Liver (tissue), 9 donors: ENCODE data around the gene LRAT. TPM values are rescaled to one million over a fixed set of nuclear protein-coding genes. Genes with fewer than 3 reads are reported as not detected.

Source experiments
- DNase-seq: peaks from one replicate; pipeline ENCODE4 v3.0.0-alpha.2; 2017; ENCODE audit warnings: low spot score
- H3K27ac ChIP-seq, 2 donors: one replicate each; pipeline ENCODE4 v1.7.0; 2013; ENCODE audit warnings: inconsistent platforms in 2 of 2, low read length in 2 of 2, control low read depth in 1 of 2, low read depth in 1 of 2, mild to moderate bottlenecking in 1 of 2
- H3K27me3 ChIP-seq, 4 donors: one replicate each; pipeline versions ENCODE4 v1.6.1 to v1.7.0; 2013; ENCODE audit warnings: low read length in 3 of 4, inconsistent platforms in 1 of 4, mild to moderate bottlenecking in 1 of 4, moderate library complexity in 1 of 4; ENCODE audit not compliant: control insufficient read depth in 4 of 4, insufficient read depth in 4 of 4
- H3K36me3 ChIP-seq, 4 donors: one replicate each; pipeline versions ENCODE4 v1.6.1 to v1.7.0; 2013; ENCODE audit warnings: low read length in 3 of 4, mild to moderate bottlenecking in 3 of 4, low read depth in 1 of 4, moderate library complexity in 1 of 4; ENCODE audit not compliant: control insufficient read depth in 4 of 4, insufficient read depth in 3 of 4
- H3K4me1 ChIP-seq, 4 donors: one replicate each; pipeline versions ENCODE4 v1.6.1 to v1.7.0; 2013; ENCODE audit warnings: low read length in 3 of 4, mild to moderate bottlenecking in 3 of 4, moderate library complexity in 1 of 4; ENCODE audit not compliant: control insufficient read depth in 4 of 4, insufficient read depth in 4 of 4
- H3K4me3 ChIP-seq, 3 donors: one replicate each; pipeline versions ENCODE4 v1.6.1 to v1.7.0; 2013; ENCODE audit warnings: low read length in 3 of 3, control low read depth in 1 of 3, low read depth in 1 of 3, mild to moderate bottlenecking in 1 of 3
- H3K9ac ChIP-seq, 2 donors: one replicate each; pipeline ENCODE4 v1.7.0; 2013; ENCODE audit warnings: low read length in 2 of 2, mild to moderate bottlenecking in 2 of 2, moderate library complexity in 2 of 2, control low read depth in 1 of 2, low read depth in 1 of 2
- H3K9me3 ChIP-seq, 4 donors: one replicate each; pipeline versions ENCODE4 v1.6.1 to v1.7.0; 2013; ENCODE audit warnings: low read length in 3 of 4; ENCODE audit not compliant: control insufficient read depth in 4 of 4
- EGR1 ChIP-seq, 2 donors: IDR thresholded peaks; 2 replicates each; pipeline ENCODE4 v1.6.1; 2016 to 2018; ENCODE audit warnings: antibody characterized with exemption in 2 of 2, low read depth in 2 of 2
- GABPA ChIP-seq, 2 donors: IDR thresholded peaks in 1 of 2; conservative IDR thresholded peaks in 1 of 2; 2 replicates each; pipeline ENCODE4 v1.6.1; 2016; ENCODE audit warnings: antibody characterized with exemption in 2 of 2, mild to moderate bottlenecking in 1 of 2, moderate library complexity in 1 of 2
- HNF4A ChIP-seq, 2 donors: conservative IDR thresholded peaks; 2 replicates each; pipeline ENCODE4 v1.6.1; 2016; ENCODE audit warnings: antibody characterized with exemption in 2 of 2, mild to moderate bottlenecking in 2 of 2
- JUND ChIP-seq, 2 donors: IDR thresholded peaks; 2 replicates each; pipeline ENCODE4 v1.6.1; 2016; ENCODE audit warnings: antibody characterized with exemption in 2 of 2
- NR2F2 ChIP-seq: IDR thresholded peaks from 2 replicates; pipeline ENCODE4 v1.6.1; 2016; ENCODE audit warnings: antibody characterized with exemption
- RAD21 ChIP-seq, 2 donors: IDR thresholded peaks; 2 replicates each; pipeline ENCODE4 v1.6.1; 2016; ENCODE audit warnings: antibody characterized with exemption in 2 of 2, mild to moderate bottlenecking in 2 of 2
- RXRA ChIP-seq, 2 donors: IDR thresholded peaks; 2 replicates each; pipeline ENCODE4 v1.6.1; 2017 to 2018; ENCODE audit warnings: antibody characterized with exemption in 2 of 2, mild to moderate bottlenecking in 1 of 2
- SP1 ChIP-seq: IDR thresholded peaks from 2 replicates; pipeline ENCODE4 v1.6.1; 2018; ENCODE audit warnings: antibody characterized with exemption, mild to moderate bottlenecking
- TAF1 ChIP-seq: conservative IDR thresholded peaks from 2 replicates; pipeline ENCODE4 v1.6.1; 2016; ENCODE audit warnings: antibody characterized with exemption, mild to moderate bottlenecking
- YY1 ChIP-seq: IDR thresholded peaks from 2 replicates; pipeline ENCODE4 v1.6.1; 2016; ENCODE audit warnings: antibody characterized with exemption, mild to moderate bottlenecking
- WGBS: extraction: QIAGEN DNeasy Blood & Tissue Kit; methylation state at CpG from one replicate; pipeline ENCODE4 v1.1.7; 2013; 5-methylcytosine and 5-hydroxymethylcytosine counted together
- polyA plus RNA-seq, 2 donors: library from polyadenylated mRNA; stranded (reverse) in 1 of 2; unstranded in 1 of 2; fragments of 200-250 nt in 1 of 2; fragments of >200 nt in 1 of 2; fragmentation: Nextera tagmentation in 1 of 2; extraction: Ambion mirVana in 1 of 2; gene quantifications; one replicate each; pipeline versions ENCODE4 v1.2.1 to v1.2.3, GENCODE V29; 2013 to 2015
- total RNA-seq, 2 donors: library from RNA; depleted of rRNA; stranded (reverse); fragments of >200 nt; gene quantifications; one replicate each; pipeline ENCODE4 v1.2.3, GENCODE V29; 2014
- TF ChIP-seq, protein P1 (sequence below): fragments of 150-350 bp; IDR thresholded peaks from 2 replicates; pipeline ENCODE4 v1.5.1; 2017; ENCODE audit warnings: improper control_type of control experiment, low read depth, low read length; ENCODE audit not compliant: missing input control
- TF ChIP-seq, protein P2 (sequence below): IDR thresholded peaks from 2 replicates; pipeline ENCODE4 v1.6.1; 2016; ENCODE audit warnings: antibody characterized with exemption
- TF ChIP-seq, protein P3 (sequence below): IDR thresholded peaks from 2 replicates; pipeline ENCODE4 v1.6.1; 2016; ENCODE audit warnings: antibody characterized with exemption
- TF ChIP-seq, protein P4 (sequence below): IDR thresholded peaks from 2 replicates; pipeline ENCODE4 v1.6.1; 2016; ENCODE audit warnings: antibody characterized with exemption, mild to moderate bottlenecking
- donor health status: healthy.
- donor health status: healthy.
- donor health status: healthy.
- donor health status: healthy.
- donor health status: healthy.

Gene LRAT
- total RNA-seq: 1 to 10 TPM; 2.6 to 4.4 TPM
- polyA plus RNA-seq: 1 to 10 TPM; 1.0 to 6.3 TPM

DNA sequence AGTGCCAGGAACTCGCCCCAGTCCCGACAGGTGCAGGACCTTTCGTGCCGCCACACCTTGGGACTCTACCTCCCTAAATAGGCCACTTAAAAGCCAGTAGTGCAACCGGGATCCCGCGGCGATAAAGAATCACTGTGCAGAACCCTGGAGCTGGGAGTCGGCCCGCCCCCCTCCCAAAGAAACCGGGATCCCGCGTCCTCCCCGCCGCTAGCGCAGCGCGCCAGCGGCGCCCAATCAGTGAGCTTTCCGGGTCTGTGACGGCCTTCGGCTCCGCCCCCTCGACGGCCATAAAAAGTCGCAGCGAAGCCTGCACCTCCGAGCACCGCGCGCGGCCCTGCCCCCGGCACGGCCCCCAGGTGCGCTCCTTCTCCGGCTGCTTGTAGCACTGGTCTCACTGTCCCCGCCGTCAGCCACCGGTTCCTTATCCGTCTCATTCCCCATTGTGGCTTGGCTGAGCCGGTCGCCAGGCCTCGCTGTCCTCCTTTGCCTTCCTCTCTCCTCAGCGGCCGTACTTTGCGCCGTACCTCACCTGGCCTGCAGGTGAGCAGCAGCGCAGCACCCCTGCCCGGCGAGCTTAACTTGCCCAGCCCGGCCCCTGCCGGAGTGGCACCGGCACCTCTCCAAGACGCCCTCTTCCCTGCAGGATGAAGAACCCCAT, at the start of gene LRAT:
LRAT (plus strand) TSS at position 318 of the 658 bp plus-strand sequence; CDS start at position 645, 327 bp downstream.
- Histone ChIP-seq H3K27me3 (peaks cover 0 to 12% (median 0%) of the 10 kb centered on the region in 4 donors), H3K27ac (no peak within 1 kb of the TSS), H3K9ac (no peak within 1 kb of the TSS), H3K36me3 (no peaks in the 10 kb centered on the region), H3K4me1 (peaks cover 11 to 26% (median 22%) of the 10 kb centered on the region in 4 donors), H3K4me3 (peak within 1 kb of the TSS; percentile 51 to 66 (median 53)), H3K9me3 (no peaks in the 10 kb centered on the region)
- no peak for DNase-seq
- 4% methylated on average over 55 of the region's 55 CpGs for WGBS
- no peak for TF ChIP-seq EGR1 (IDR thresholded peaks at IDR 0.05; ENCODE audit: low read depth in 2 of 2)
- TF ChIP-seq, protein P1, sequence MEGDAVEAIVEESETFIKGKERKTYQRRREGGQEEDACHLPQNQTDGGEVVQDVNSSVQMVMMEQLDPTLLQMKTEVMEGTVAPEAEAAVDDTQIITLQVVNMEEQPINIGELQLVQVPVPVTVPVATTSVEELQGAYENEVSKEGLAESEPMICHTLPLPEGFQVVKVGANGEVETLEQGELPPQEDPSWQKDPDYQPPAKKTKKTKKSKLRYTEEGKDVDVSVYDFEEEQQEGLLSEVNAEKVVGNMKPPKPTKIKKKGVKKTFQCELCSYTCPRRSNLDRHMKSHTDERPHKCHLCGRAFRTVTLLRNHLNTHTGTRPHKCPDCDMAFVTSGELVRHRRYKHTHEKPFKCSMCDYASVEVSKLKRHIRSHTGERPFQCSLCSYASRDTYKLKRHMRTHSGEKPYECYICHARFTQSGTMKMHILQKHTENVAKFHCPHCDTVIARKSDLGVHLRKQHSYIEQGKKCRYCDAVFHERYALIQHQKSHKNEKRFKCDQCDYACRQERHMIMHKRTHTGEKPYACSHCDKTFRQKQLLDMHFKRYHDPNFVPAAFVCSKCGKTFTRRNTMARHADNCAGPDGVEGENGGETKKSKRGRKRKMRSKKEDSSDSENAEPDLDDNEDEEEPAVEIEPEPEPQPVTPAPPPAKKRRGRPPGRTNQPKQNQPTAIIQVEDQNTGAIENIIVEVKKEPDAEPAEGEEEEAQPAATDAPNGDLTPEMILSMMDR: peak; percentile 3
- TF ChIP-seq, protein P2, sequence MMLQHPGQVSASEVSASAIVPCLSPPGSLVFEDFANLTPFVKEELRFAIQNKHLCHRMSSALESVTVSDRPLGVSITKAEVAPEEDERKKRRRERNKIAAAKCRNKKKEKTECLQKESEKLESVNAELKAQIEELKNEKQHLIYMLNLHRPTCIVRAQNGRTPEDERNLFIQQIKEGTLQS: no peak
- TF ChIP-seq, protein P3, sequence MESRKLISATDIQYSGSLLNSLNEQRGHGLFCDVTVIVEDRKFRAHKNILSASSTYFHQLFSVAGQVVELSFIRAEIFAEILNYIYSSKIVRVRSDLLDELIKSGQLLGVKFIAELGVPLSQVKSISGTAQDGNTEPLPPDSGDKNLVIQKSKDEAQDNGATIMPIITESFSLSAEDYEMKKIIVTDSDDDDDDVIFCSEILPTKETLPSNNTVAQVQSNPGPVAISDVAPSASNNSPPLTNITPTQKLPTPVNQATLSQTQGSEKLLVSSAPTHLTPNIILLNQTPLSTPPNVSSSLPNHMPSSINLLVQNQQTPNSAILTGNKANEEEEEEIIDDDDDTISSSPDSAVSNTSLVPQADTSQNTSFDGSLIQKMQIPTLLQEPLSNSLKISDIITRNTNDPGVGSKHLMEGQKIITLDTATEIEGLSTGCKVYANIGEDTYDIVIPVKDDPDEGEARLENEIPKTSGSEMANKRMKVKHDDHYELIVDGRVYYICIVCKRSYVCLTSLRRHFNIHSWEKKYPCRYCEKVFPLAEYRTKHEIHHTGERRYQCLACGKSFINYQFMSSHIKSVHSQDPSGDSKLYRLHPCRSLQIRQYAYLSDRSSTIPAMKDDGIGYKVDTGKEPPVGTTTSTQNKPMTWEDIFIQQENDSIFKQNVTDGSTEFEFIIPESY: no peak

DNA sequence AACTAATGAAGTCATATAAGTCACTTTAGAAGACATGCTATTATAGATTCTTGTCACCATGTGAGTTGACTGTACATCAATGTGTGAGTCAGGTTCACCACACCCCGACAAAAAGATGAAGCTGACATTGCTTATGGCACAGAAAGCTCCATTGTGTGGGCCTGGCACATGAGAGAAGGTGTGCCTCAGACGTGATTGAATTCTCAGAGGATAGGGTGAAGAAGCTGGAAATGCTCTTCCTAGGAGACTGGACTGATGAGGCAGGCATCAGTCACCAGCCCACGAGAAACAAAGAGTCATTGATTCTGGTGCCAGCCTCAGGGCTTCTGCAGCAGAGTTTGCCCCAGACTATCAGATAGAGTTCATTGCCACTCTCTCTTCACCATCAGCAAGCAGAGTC, 35.9 kb upstream of the LRAT start:
- Histone ChIP-seq H3K9me3 (no peaks in the 10 kb centered on the region), H3K9ac (no peak overlapping the region), H3K4me1 (no peaks in the 10 kb centered on the region), H3K27ac (no peak overlapping the region), H3K36me3 (no peaks in the 10 kb centered on the region), H3K27me3 (no peaks in the 10 kb centered on the region), H3K4me3 (no peak overlapping the region)
- 77% methylated on average over 3 of the region's 3 CpGs for WGBS
- TF ChIP-seq RAD21 (IDR thresholded peaks at IDR 0.05) (no peak), HNF4A (conservative IDR thresholded peaks at IDR 0.05) (no peak), RXRA (IDR thresholded peaks at IDR 0.05) (no peak), JUND (IDR thresholded peaks at IDR 0.05) (no peak), TAF1 (no peak), GABPA (IDR thresholded peaks at IDR 0.05 in 1 of 2, conservative IDR thresholded peaks at IDR 0.05 in 1 of 2) (no peak), NR2F2 (no peak), SP1 (no peak), EGR1 (IDR thresholded peaks at IDR 0.05; ENCODE audit: low read depth in 2 of 2) (no peak), YY1 (no peak)
- TF ChIP-seq, protein P2: no peak
- TF ChIP-seq, protein P4, sequence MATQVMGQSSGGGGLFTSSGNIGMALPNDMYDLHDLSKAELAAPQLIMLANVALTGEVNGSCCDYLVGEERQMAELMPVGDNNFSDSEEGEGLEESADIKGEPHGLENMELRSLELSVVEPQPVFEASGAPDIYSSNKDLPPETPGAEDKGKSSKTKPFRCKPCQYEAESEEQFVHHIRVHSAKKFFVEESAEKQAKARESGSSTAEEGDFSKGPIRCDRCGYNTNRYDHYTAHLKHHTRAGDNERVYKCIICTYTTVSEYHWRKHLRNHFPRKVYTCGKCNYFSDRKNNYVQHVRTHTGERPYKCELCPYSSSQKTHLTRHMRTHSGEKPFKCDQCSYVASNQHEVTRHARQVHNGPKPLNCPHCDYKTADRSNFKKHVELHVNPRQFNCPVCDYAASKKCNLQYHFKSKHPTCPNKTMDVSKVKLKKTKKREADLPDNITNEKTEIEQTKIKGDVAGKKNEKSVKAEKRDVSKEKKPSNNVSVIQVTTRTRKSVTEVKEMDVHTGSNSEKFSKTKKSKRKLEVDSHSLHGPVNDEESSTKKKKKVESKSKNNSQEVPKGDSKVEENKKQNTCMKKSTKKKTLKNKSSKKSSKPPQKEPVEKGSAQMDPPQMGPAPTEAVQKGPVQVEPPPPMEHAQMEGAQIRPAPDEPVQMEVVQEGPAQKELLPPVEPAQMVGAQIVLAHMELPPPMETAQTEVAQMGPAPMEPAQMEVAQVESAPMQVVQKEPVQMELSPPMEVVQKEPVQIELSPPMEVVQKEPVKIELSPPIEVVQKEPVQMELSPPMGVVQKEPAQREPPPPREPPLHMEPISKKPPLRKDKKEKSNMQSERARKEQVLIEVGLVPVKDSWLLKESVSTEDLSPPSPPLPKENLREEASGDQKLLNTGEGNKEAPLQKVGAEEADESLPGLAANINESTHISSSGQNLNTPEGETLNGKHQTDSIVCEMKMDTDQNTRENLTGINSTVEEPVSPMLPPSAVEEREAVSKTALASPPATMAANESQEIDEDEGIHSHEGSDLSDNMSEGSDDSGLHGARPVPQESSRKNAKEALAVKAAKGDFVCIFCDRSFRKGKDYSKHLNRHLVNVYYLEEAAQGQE: no peak
- TF ChIP-seq, protein P3: no peak
- no peak for DNase-seq
